Measurements from ENCODE around the gene CENPB. TPM values are rescaled to one million over a fixed set of nuclear protein-coding genes. Genes with fewer than 3 reads are reported as not detected.
"Not testable (repeated sequence)": the region's sequence is repeated elsewhere in the genome, so short reads cannot be mapped to it uniquely, and the experiment has no call there.

The CENPB gene, protein sequence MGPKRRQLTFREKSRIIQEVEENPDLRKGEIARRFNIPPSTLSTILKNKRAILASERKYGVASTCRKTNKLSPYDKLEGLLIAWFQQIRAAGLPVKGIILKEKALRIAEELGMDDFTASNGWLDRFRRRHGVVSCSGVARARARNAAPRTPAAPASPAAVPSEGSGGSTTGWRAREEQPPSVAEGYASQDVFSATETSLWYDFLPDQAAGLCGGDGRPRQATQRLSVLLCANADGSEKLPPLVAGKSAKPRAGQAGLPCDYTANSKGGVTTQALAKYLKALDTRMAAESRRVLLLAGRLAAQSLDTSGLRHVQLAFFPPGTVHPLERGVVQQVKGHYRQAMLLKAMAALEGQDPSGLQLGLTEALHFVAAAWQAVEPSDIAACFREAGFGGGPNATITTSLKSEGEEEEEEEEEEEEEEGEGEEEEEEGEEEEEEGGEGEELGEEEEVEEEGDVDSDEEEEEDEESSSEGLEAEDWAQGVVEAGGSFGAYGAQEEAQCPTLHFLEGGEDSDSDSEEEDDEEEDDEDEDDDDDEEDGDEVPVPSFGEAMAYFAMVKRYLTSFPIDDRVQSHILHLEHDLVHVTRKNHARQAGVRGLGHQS
- 44.7 TPM for total RNA-seq
- 10 to 100 TPM; 40.7 to 52.7 (median 48.8) TPM for polyA plus RNA-seq (ENCODE audit: insufficient read depth in 1 of 8, insufficient read length in 8 of 8, low replicate concordance in 1 of 8)
- long read RNA-seq, donor 1, transcript CENPB-201 (1 exons, 2,840 nt), result major isoform, 18 of 18 reads
- long read RNA-seq, donor 1, partial matches to known transcripts, result 0 of 18 reads
- long read RNA-seq, donor 1, other reads (novel, unspliced or antisense), result 0 of 18 reads
- long read RNA-seq, donor 2, partial matches to known transcripts, result 0 of 1 reads
- long read RNA-seq, donor 2, other reads (novel, unspliced or antisense), result 0 of 1 reads
- long read RNA-seq, donor 3, transcript CENPB-201 (1 exons, 2,840 nt), result major isoform, 24 of 24 reads
- long read RNA-seq, donor 3, partial matches to known transcripts, result 0 of 24 reads
- long read RNA-seq, donor 3, other reads (novel, unspliced or antisense), result 0 of 24 reads
- long read RNA-seq, donor 4, transcript CENPB-201 (1 exons, 2,840 nt), result major isoform, 28 of 28 reads
- long read RNA-seq, donor 4, partial matches to known transcripts, result 0 of 28 reads
- long read RNA-seq, donor 4, other reads (novel, unspliced or antisense), result 0 of 28 reads
- long read RNA-seq, donor 5, transcript CENPB-201 (1 exons, 2,840 nt), result major isoform, 74 of 74 reads
- long read RNA-seq, donor 5, partial matches to known transcripts, result 0 of 74 reads
- long read RNA-seq, donor 5, other reads (novel, unspliced or antisense), result 0 of 74 reads
- long read RNA-seq, donor 6, transcript CENPB-201 (1 exons, 2,840 nt), result major isoform, 43 of 43 reads
- long read RNA-seq, donor 6, partial matches to known transcripts, result 0 of 43 reads
- long read RNA-seq, donor 6, other reads (novel, unspliced or antisense), result 0 of 43 reads
- long read RNA-seq, donor 7, transcript CENPB-201 (1 exons, 2,840 nt), result major isoform, 44 of 97 reads
- long read RNA-seq, donor 7, partial matches to known transcripts, result 48 of 97 reads
- long read RNA-seq, donor 7, other reads (novel, unspliced or antisense), result 5 of 97 reads
- long read RNA-seq, donor 8, transcript CENPB-201 (1 exons, 2,840 nt), result major isoform, 17 of 17 reads
- long read RNA-seq, donor 8, partial matches to known transcripts, result 0 of 17 reads
- long read RNA-seq, donor 8, other reads (novel, unspliced or antisense), result 0 of 17 reads
- long read RNA-seq, donor 9, transcript CENPB-201 (1 exons, 2,840 nt), result major isoform, 46 of 46 reads
- long read RNA-seq, donor 9, partial matches to known transcripts, result 0 of 46 reads
- long read RNA-seq, donor 9, other reads (novel, unspliced or antisense), result 0 of 46 reads
- long read RNA-seq, donor 10, transcript CENPB-201 (1 exons, 2,840 nt), result major isoform, 36 of 36 reads
- long read RNA-seq, donor 10, partial matches to known transcripts, result 0 of 36 reads
- long read RNA-seq, donor 10, other reads (novel, unspliced or antisense), result 0 of 36 reads
- long read RNA-seq, donor 11, transcript CENPB-201 (1 exons, 2,840 nt), result major isoform, 31 of 69 reads
- long read RNA-seq, donor 11, partial matches to known transcripts, result 14 of 69 reads
- long read RNA-seq, donor 11, other reads (novel, unspliced or antisense), result 24 of 69 reads

DNA sequence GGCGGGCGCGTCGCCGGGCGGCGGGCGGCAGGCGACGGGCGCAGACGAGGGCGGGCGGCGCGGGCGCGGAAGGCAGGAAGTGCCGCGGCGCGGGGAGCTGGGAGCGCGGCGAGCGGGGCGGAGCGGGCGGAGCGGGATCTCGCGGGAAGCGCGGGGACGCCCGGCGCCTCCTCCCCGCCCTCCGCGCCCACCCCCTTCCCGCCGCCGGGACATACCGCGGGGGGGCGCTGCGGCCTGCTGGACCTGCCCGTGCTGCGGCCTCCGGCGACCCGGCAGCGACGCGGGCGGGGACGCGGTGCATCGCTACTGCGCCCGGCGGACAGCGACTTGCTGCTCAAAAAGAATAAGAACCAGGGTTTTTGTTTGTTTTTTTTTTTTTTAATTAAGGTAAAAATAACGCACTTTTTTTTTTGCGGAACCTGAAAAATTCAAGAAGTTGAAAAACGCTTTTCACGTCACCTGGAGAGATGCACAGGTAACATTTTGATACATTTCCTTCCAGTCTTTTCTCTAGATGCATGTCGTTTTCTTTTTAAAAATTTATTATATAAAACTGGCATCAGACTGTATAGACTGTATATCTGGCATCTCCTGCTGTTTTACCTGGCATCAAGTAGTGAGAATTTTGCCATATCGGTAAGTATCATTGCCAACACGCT lies at the start of gene CENPB:
Gene CENPB (minus strand): TSS at position 76 of the 659 bp plus-strand sequence. CDS start 257 bp downstream, outside the sequence.
- peak; percentile 95 for DNase-seq
- Histone ChIP-seq H3K27me3 (ENCODE audit: control insufficient read depth, insufficient read depth, low read length) (no peaks in the 10 kb centered on the region), H3K4me3 (ENCODE audit: low read length) (peak within 1 kb of the TSS; percentile 73), H3K4me1 (ENCODE audit: control insufficient read depth, insufficient read depth, low read length) (peaks cover 30% of the 10 kb centered on the region), H3K9me3 (replicated peaks; ENCODE audit: control insufficient read depth, low read depth, low read length) (no peaks in the 10 kb centered on the region), H3K27ac (ENCODE audit: low read length) (peak within 1 kb of the TSS; percentile 72), H3K36me3 (ENCODE audit: control insufficient read depth, insufficient read depth, low read length) (peaks cover 17% of the 10 kb centered on the region)
- under 1% methylated on average over 59 of the region's 70 CpGs for WGBS (ENCODE audit: insufficient coverage)

DNA sequence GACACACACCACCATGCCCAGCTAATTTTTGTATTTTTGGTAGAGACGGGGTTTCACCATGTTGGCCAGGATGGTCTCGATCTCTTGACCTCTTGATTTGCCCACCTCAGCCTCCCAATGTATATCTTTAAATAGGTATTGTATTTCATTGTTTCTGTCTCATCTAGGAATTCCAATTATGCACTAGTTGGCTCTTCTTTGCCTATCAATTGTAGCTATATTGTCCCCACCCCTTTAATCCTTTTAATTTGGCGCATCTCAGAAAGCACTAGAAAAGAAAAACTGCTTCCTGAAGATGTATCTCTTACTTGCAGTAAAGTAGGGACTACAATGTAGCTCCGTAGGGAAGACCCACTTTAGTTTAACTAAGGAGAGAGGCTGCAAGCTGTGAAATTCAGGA lies 49.6 kb upstream of the CENPB start:
- WGBS (ENCODE audit: insufficient coverage), result 83% methylated on average over 1 of the region's 4 CpGs
- DNase-seq, result no peak
- Histone ChIP-seq H3K4me3 (ENCODE audit: low read length) (no peak overlapping the region), H3K4me1 (ENCODE audit: control insufficient read depth, insufficient read depth, low read length) (no peaks in the 10 kb centered on the region), H3K27ac (ENCODE audit: low read length) (no peak overlapping the region), H3K9me3 (replicated peaks; ENCODE audit: control insufficient read depth, low read depth, low read length) (no peaks in the 10 kb centered on the region), H3K27me3 (ENCODE audit: control insufficient read depth, insufficient read depth, low read length) (no peaks in the 10 kb centered on the region), H3K36me3 (ENCODE audit: control insufficient read depth, insufficient read depth, low read length) (peaks cover 3% of the 10 kb centered on the region)

DNA sequence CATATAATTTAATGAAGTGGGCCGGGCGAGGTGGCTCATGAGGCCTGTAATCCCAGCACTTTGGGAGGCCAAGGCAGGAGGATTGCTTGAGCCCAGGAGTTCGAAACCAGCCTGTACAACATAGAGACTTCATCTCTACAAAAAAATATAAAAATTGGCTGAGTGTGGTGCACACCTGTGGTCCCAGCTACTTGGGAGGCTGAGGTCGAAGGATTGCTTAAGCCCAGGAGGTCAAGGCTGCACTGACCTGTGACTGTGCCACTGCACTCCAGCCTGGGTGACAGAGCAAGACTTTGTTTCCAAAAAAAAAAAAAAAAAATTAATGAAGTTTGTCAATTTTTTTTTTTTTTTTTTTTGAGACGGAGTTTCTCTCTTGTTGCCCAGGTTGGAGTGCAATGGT lies 43.4 kb upstream of the CENPB start:
- H3K36me3 ChIP-seq (ENCODE audit: control insufficient read depth, insufficient read depth, low read length), result peaks cover 18% of the 10 kb centered on the region
- not testable (repeated sequence) for H3K4me1 ChIP-seq (ENCODE audit: control insufficient read depth, insufficient read depth, low read length); H3K27ac ChIP-seq (ENCODE audit: low read length); H3K27me3 ChIP-seq (ENCODE audit: control insufficient read depth, insufficient read depth, low read length); H3K4me3 ChIP-seq (ENCODE audit: low read length); DNase-seq; H3K9me3 ChIP-seq (replicated peaks; ENCODE audit: control insufficient read depth, low read depth, low read length)
- 100% methylated on average over 2 of the region's 5 CpGs for WGBS (ENCODE audit: insufficient coverage)

DNA sequence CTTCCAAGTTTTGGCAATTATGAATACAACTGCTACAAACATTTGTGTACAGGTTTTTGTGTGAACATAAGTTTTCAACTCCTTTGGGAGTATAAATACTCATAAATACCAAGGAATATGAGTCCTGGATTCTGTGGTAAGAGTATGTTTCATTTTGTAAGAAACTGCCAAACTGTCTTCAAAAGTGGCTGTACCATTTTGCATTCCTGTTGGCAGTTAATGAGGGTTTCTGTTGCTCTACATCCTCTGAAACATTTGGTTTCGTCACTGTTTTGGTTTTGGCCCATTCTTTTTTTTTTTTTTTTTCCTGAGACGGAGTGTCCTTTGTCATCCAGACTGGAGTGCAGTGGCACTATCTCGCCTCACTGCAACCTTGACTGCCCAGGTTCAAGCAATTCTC lies 42.3 kb upstream of the CENPB start:
- Histone ChIP-seq H3K27me3 (ENCODE audit: control insufficient read depth, insufficient read depth, low read length) (no peaks in the 10 kb centered on the region), H3K9me3 (replicated peaks; ENCODE audit: control insufficient read depth, low read depth, low read length) (no peaks in the 10 kb centered on the region), H3K27ac (ENCODE audit: low read length) (no peak overlapping the region), H3K4me3 (ENCODE audit: low read length) (no peak overlapping the region), H3K36me3 (ENCODE audit: control insufficient read depth, insufficient read depth, low read length) (peaks cover 29% of the 10 kb centered on the region), H3K4me1 (ENCODE audit: control insufficient read depth, insufficient read depth, low read length) (no peaks in the 10 kb centered on the region)
- WGBS (ENCODE audit: insufficient coverage), result 93% methylated on average over 3 of the region's 3 CpGs
- no peak for DNase-seq

DNA sequence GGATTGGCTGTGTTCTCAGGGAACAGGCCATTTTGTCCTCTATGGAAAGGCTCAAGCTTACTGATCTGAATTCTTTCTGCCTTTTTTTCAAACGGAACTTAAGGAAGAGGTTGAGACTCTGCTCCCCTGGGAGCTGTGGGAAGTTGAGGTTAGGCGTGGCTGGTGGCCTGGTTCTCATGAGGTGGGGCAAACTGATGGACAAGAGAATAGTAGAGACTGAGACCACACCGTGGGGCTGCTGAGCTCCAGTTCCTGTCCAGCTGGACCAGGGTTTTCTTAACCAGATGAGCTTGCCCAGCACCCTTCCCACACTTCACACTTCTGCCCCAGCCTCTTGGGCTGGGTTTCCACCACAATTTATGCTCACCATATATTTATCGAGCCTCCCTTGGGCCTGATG lies 39.9 kb upstream of the CENPB start:
- WGBS (ENCODE audit: insufficient coverage), result 84% methylated on average over 2 of the region's 4 CpGs
- DNase-seq, result peak; percentile 11
- H3K27me3 ChIP-seq (ENCODE audit: control insufficient read depth, insufficient read depth, low read length), result no peaks in the 10 kb centered on the region
- H3K4me1 ChIP-seq (ENCODE audit: control insufficient read depth, insufficient read depth, low read length), result peaks cover 2% of the 10 kb centered on the region
- no peak overlapping the region for H3K4me3 ChIP-seq (ENCODE audit: low read length)
- H3K27ac ChIP-seq (ENCODE audit: low read length), result no peak overlapping the region
- H3K9me3 ChIP-seq (replicated peaks; ENCODE audit: control insufficient read depth, low read depth, low read length), result no peaks in the 10 kb centered on the region
- peaks cover 45% of the 10 kb centered on the region for H3K36me3 ChIP-seq (ENCODE audit: control insufficient read depth, insufficient read depth, low read length)

DNA sequence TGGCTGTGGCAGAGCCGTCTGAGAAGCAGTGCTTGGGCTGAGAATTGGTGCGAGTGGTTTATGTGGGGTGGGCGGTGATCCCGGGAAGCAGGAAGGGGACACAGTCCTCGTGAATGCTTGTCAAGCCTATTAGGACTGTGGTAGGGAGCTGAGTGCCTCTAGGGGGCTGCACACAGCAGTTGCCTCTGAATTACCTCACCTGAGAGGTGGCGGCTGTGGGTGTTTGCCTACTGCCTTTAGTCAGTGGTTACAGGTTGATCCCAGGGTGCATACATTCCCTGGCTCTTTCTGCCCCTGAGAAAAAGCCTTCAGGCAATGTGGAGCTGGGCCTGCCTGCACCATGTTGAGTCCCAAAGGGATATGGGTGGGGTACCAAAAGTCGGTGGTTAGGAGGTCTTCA lies 39.0 kb upstream of the CENPB start:
- no peaks in the 10 kb centered on the region for H3K9me3 ChIP-seq (replicated peaks; ENCODE audit: control insufficient read depth, low read depth, low read length)
- no peak overlapping the region for H3K4me3 ChIP-seq (ENCODE audit: low read length)
- H3K27ac ChIP-seq (ENCODE audit: low read length), result no peak overlapping the region
- H3K27me3 ChIP-seq (ENCODE audit: control insufficient read depth, insufficient read depth, low read length), result no peaks in the 10 kb centered on the region
- peaks cover 45% of the 10 kb centered on the region for H3K36me3 ChIP-seq (ENCODE audit: control insufficient read depth, insufficient read depth, low read length)
- 67% methylated on average over 7 of the region's 7 CpGs for WGBS (ENCODE audit: insufficient coverage)
- no peak for DNase-seq
- H3K4me1 ChIP-seq (ENCODE audit: control insufficient read depth, insufficient read depth, low read length), result peaks cover 5% of the 10 kb centered on the region

DNA sequence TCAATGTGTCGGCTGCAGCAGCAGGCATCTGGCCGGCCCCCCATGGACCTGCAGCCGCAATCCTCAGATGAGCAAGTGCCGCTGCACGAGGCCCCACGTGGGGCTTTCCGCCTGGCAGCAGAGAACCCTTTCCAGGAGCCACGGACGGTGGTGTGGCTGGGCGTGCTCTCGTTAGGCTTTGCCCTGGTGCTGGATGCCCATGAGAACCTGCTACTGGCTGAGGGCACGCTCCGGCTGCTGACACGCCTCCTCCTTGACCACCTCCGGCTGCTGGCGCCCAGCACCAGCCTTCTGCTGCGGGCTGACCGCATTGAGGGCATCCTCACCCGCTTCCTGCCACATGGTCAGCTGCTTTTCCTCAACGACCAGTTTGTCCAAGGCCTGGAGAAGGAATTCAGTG lies 37.3 kb upstream of the CENPB start:
- 92% methylated on average over 20 of the region's 20 CpGs for WGBS (ENCODE audit: insufficient coverage)
- Histone ChIP-seq H3K4me3 (ENCODE audit: low read length) (no peak overlapping the region), H3K4me1 (ENCODE audit: control insufficient read depth, insufficient read depth, low read length) (peaks cover 16% of the 10 kb centered on the region), H3K27me3 (ENCODE audit: control insufficient read depth, insufficient read depth, low read length) (no peaks in the 10 kb centered on the region), H3K27ac (ENCODE audit: low read length) (no peak overlapping the region), H3K9me3 (replicated peaks; ENCODE audit: control insufficient read depth, low read depth, low read length) (no peaks in the 10 kb centered on the region), H3K36me3 (ENCODE audit: control insufficient read depth, insufficient read depth, low read length) (peaks cover 45% of the 10 kb centered on the region)
- no peak for DNase-seq

DNA sequence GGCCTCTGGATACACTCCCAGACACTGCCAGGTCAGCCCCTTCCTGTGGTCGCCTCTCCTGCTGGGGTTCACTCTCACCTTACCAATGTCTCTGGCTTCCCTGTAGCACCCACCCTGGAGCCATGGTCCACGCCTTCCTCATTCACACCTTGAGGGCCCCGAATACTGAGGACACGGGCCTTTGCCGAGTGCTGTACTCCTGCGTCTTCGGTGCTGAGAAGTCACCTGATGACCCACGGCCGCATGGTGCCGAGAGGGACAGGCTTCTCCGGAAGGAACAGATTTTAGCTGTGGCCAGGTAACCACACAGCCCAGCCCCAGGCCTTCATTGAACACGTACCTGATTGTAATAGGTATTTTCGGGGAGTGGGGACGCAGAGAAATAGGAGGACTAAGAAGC lies 35.5 kb upstream of the CENPB start:
- H3K27me3 ChIP-seq (ENCODE audit: control insufficient read depth, insufficient read depth, low read length), result no peaks in the 10 kb centered on the region
- no peak overlapping the region for H3K27ac ChIP-seq (ENCODE audit: low read length)
- peaks cover 40% of the 10 kb centered on the region for H3K36me3 ChIP-seq (ENCODE audit: control insufficient read depth, insufficient read depth, low read length)
- H3K4me3 ChIP-seq (ENCODE audit: low read length), result no peak overlapping the region
- no peaks in the 10 kb centered on the region for H3K9me3 ChIP-seq (replicated peaks; ENCODE audit: control insufficient read depth, low read depth, low read length)
- peak; percentile 16 for DNase-seq
- H3K4me1 ChIP-seq (ENCODE audit: control insufficient read depth, insufficient read depth, low read length), result peaks cover 28% of the 10 kb centered on the region
- WGBS (ENCODE audit: insufficient coverage), result 98% methylated on average over 12 of the region's 14 CpGs

All from muscle of leg (tissue), 16 donors.